ENCODE results near the gene FSTL4.

- TF ChIP-seq, protein P1, sequence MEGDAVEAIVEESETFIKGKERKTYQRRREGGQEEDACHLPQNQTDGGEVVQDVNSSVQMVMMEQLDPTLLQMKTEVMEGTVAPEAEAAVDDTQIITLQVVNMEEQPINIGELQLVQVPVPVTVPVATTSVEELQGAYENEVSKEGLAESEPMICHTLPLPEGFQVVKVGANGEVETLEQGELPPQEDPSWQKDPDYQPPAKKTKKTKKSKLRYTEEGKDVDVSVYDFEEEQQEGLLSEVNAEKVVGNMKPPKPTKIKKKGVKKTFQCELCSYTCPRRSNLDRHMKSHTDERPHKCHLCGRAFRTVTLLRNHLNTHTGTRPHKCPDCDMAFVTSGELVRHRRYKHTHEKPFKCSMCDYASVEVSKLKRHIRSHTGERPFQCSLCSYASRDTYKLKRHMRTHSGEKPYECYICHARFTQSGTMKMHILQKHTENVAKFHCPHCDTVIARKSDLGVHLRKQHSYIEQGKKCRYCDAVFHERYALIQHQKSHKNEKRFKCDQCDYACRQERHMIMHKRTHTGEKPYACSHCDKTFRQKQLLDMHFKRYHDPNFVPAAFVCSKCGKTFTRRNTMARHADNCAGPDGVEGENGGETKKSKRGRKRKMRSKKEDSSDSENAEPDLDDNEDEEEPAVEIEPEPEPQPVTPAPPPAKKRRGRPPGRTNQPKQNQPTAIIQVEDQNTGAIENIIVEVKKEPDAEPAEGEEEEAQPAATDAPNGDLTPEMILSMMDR (IDR thresholded peaks at IDR 0.05; ENCODE audit: poor library complexity), result no peak
- no peak for TF ChIP-seq EZH2phosphoT487 (IDR thresholded peaks at IDR 0.05; ENCODE audit: low read depth, severe bottlenecking, unreplicated experiment)
These were observed 108.8 kb downstream of the FSTL4 start for GRCh38 chr5:133503511-133503910.
